Measurements from ENCODE around the gene BOC.

Gene BOC

GRCh38 chr3:113264283-113265131, 53.1 kb downstream of the BOC start:
- H3K4me1 ChIP-seq (ENCODE audit: control insufficient read depth in 5 of 5, insufficient read depth in 5 of 5, low read length in 5 of 5) = peaks cover 4 to 28% (median 19%) of the 10 kb centered on the region in 5 donors

GRCh38 chr3:113265231-113265630, 53.9 kb downstream of the BOC start:
- no peak overlapping the region for H3K4me3 ChIP-seq (ENCODE audit: low read depth in 1 of 5, low read length in 5 of 5)
- H3K9me3 ChIP-seq (ENCODE audit: control insufficient read depth in 5 of 5, low read length in 5 of 5) = no peaks in the 10 kb centered on the region
- no peak overlapping the region for H3K9ac ChIP-seq (ENCODE audit: low read length in 5 of 5)
- no peaks in the 10 kb centered on the region for H3K27me3 ChIP-seq (ENCODE audit: control insufficient read depth in 5 of 5, insufficient read depth in 4 of 5, low read length in 5 of 5)
- H3K36me3 ChIP-seq (ENCODE audit: control insufficient read depth in 5 of 5, insufficient read depth in 5 of 5, low read length in 5 of 5) = peaks cover 0 to 18% (median 6%) of the 10 kb centered on the region in 5 donors
- peaks cover 4 to 28% (median 19%) of the 10 kb centered on the region in 5 donors for H3K4me1 ChIP-seq (ENCODE audit: control insufficient read depth in 5 of 5, insufficient read depth in 5 of 5, low read length in 5 of 5)
- no peak overlapping the region for H3K27ac ChIP-seq (ENCODE audit: low read depth, low read length)

More at GRCh38 chr3:113264283-113265131, 53.1 kb downstream of the BOC start:
- H3K27ac ChIP-seq (ENCODE audit: low read depth, low read length) = no peak overlapping the region
- H3K27me3 ChIP-seq (ENCODE audit: control insufficient read depth in 5 of 5, insufficient read depth in 4 of 5, low read length in 5 of 5) = no peaks in the 10 kb centered on the region
- no peak overlapping the region for H3K9ac ChIP-seq (ENCODE audit: low read length in 5 of 5)
- peaks cover 0 to 12% (median 3%) of the 10 kb centered on the region in 5 donors for H3K36me3 ChIP-seq (ENCODE audit: control insufficient read depth in 5 of 5, insufficient read depth in 5 of 5, low read length in 5 of 5)
- no peak overlapping the region for H3K4me3 ChIP-seq (ENCODE audit: low read depth in 1 of 5, low read length in 5 of 5)
- H3K9me3 ChIP-seq (ENCODE audit: control insufficient read depth in 5 of 5, low read length in 5 of 5) = no peaks in the 10 kb centered on the region

DNA sequence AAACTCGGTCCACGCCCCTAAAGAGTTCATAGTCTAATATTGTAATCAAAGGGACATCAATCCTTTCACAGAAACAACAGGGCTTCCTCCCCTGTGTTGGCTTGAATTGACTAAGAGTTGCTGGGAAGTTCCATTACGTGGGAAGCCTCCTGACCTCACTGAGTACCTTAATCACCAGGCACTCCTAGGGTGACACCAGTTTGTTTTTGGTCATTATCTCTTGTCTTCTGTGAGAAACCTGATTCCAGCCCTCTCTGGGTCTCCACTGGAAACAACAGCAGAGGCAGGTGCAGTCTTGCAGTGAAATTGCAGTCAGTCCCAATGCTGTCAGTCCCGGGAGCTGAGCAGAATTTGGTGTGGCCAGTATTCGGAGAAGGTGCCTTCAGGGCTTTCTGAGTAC, 55.4 kb downstream of the BOC start:
- Histone ChIP-seq H3K36me3 (ENCODE audit: control insufficient read depth in 5 of 5, insufficient read depth in 5 of 5, low read length in 5 of 5) (peaks cover 0 to 28% (median 17%) of the 10 kb centered on the region in 5 donors), H3K9ac (ENCODE audit: low read length in 5 of 5) (no peak overlapping the region), H3K27me3 (ENCODE audit: control insufficient read depth in 5 of 5, insufficient read depth in 4 of 5, low read length in 5 of 5) (no peaks in the 10 kb centered on the region), H3K4me1 (ENCODE audit: control insufficient read depth in 5 of 5, insufficient read depth in 5 of 5, low read length in 5 of 5) (peaks cover 4 to 13% (median 12%) of the 10 kb centered on the region in 5 donors), H3K27ac (ENCODE audit: low read depth, low read length) (no peak overlapping the region), H3K9me3 (ENCODE audit: control insufficient read depth in 5 of 5, low read length in 5 of 5) (no peaks in the 10 kb centered on the region), H3K4me3 (ENCODE audit: low read depth in 1 of 5, low read length in 5 of 5) (no peak overlapping the region)

DNA sequence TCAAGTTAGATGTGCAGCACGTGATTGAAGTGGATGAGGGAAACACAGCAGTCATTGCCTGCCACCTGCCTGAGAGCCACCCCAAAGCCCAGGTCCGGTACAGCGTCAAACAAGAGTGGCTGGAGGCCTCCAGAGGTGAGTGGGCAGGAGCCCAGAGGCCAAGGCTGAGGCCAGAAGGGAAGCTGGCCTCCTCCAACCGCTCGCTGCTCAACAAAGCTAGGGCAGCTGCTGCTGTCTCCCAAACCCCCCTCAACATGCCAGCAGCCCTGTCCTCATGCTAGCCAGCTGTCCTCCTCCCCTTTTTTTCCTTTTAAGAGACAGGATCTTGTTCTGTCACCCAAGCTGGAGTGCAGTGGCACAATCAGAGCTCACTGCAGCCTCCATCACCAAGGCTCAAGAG, 57.0 kb downstream of the BOC start:
- H3K9me3 ChIP-seq (ENCODE audit: control insufficient read depth in 5 of 5, low read length in 5 of 5) = no peaks in the 10 kb centered on the region
- H3K36me3 ChIP-seq (ENCODE audit: control insufficient read depth in 5 of 5, insufficient read depth in 5 of 5, low read length in 5 of 5) = peaks cover 0 to 40% (median 24%) of the 10 kb centered on the region in 5 donors
- H3K27ac ChIP-seq (ENCODE audit: low read depth, low read length) = no peak overlapping the region
- H3K4me1 ChIP-seq (ENCODE audit: control insufficient read depth in 5 of 5, insufficient read depth in 5 of 5, low read length in 5 of 5) = no peaks in the 10 kb centered on the region
- H3K9ac ChIP-seq (ENCODE audit: low read length in 5 of 5) = no peak overlapping the region
- no peak overlapping the region for H3K4me3 ChIP-seq (ENCODE audit: low read depth in 1 of 5, low read length in 5 of 5)
- no peaks in the 10 kb centered on the region for H3K27me3 ChIP-seq (ENCODE audit: control insufficient read depth in 5 of 5, insufficient read depth in 4 of 5, low read length in 5 of 5)

DNA sequence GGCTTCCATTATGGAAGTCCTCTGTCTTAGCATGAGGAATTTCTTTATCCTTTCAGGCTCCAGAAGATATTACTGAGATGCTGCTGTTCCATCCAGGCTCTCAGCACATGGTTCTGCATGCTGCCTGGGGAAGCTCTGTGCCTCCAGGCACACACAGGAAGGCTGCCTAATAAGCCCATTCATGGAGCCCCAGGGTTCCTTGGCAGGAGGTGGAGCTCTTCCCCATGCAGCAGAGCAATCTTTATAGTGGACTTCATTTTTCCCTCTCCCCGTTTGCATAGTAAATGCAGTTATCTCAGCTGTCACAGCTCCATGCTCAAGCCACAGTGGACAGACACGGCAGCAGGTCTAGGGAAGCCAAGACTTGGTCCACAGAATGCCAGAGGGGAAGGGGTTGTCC, 57.6 kb downstream of the BOC start:
- H3K9me3 ChIP-seq (ENCODE audit: control insufficient read depth in 5 of 5, low read length in 5 of 5) = no peaks in the 10 kb centered on the region
- no peak overlapping the region for H3K9ac ChIP-seq (ENCODE audit: low read length in 5 of 5)
- no peaks in the 10 kb centered on the region for H3K4me1 ChIP-seq (ENCODE audit: control insufficient read depth in 5 of 5, insufficient read depth in 5 of 5, low read length in 5 of 5)
- no peak overlapping the region for H3K4me3 ChIP-seq (ENCODE audit: low read depth in 1 of 5, low read length in 5 of 5)
- H3K36me3 ChIP-seq (ENCODE audit: control insufficient read depth in 5 of 5, insufficient read depth in 5 of 5, low read length in 5 of 5) = peaks cover 0 to 41% (median 29%) of the 10 kb centered on the region in 5 donors
- H3K27ac ChIP-seq (ENCODE audit: low read depth, low read length) = no peak overlapping the region
- no peaks in the 10 kb centered on the region for H3K27me3 ChIP-seq (ENCODE audit: control insufficient read depth in 5 of 5, insufficient read depth in 4 of 5, low read length in 5 of 5)

- Histone ChIP-seq H3K4me1 (ENCODE audit: control insufficient read depth in 5 of 5, insufficient read depth in 5 of 5, low read length in 5 of 5) (peaks cover 0 to under 1% (median 0%) of the 10 kb centered on the region in 5 donors), H3K4me3 (ENCODE audit: low read depth in 1 of 5, low read length in 5 of 5) (no peak overlapping the region), H3K9ac (ENCODE audit: low read length in 5 of 5) (no peak overlapping the region), H3K27ac (ENCODE audit: low read depth, low read length) (no peak overlapping the region), H3K36me3 (ENCODE audit: control insufficient read depth in 5 of 5, insufficient read depth in 5 of 5, low read length in 5 of 5) (peaks cover 0 to 47% (median 32%) of the 10 kb centered on the region in 5 donors), H3K9me3 (ENCODE audit: control insufficient read depth in 5 of 5, low read length in 5 of 5) (no peaks in the 10 kb centered on the region), H3K27me3 (ENCODE audit: control insufficient read depth in 5 of 5, insufficient read depth in 4 of 5, low read length in 5 of 5) (no peaks in the 10 kb centered on the region)
These were observed 58.3 kb downstream of the BOC start for GRCh38 chr3:113269661-113270060.

DNA sequence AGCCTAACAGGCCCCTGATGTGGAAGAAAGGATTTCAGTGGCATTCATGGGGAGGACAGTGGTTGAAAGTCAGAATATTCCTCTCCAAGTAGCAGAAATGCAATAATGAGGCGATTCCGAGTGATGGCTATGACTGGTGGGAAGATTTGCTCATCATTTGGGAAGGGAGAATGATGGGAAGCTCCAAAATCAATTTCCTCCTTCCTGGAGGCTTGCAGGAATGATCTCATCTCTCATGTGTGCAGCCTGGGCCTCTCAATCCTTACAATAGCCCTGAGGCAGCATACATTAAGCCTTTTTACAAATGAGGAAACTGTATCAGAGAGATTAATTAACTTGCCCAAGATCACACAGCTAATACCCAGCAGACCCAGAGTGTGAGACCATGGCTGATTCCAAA, 58.7 kb downstream of the BOC start:
- Histone ChIP-seq H3K9me3 (ENCODE audit: control insufficient read depth in 5 of 5, low read length in 5 of 5) (no peaks in the 10 kb centered on the region), H3K4me1 (ENCODE audit: control insufficient read depth in 5 of 5, insufficient read depth in 5 of 5, low read length in 5 of 5) (peaks cover 0 to 5% (median 0%) of the 10 kb centered on the region in 5 donors), H3K36me3 (ENCODE audit: control insufficient read depth in 5 of 5, insufficient read depth in 5 of 5, low read length in 5 of 5) (peaks cover 0 to 51% (median 32%) of the 10 kb centered on the region in 5 donors), H3K9ac (ENCODE audit: low read length in 5 of 5) (no peak overlapping the region), H3K4me3 (ENCODE audit: low read depth in 1 of 5, low read length in 5 of 5) (no peak overlapping the region), H3K27ac (ENCODE audit: low read depth, low read length) (no peak overlapping the region), H3K27me3 (ENCODE audit: control insufficient read depth in 5 of 5, insufficient read depth in 4 of 5, low read length in 5 of 5) (no peaks in the 10 kb centered on the region)

GRCh38 chr3:113270786-113271185, 59.4 kb downstream of the BOC start:
- no peak overlapping the region for H3K27ac ChIP-seq (ENCODE audit: low read depth, low read length)
- peaks cover 2 to 12% (median 6%) of the 10 kb centered on the region in 5 donors for H3K4me1 ChIP-seq (ENCODE audit: control insufficient read depth in 5 of 5, insufficient read depth in 5 of 5, low read length in 5 of 5)
- H3K9me3 ChIP-seq (ENCODE audit: control insufficient read depth in 5 of 5, low read length in 5 of 5) = no peaks in the 10 kb centered on the region
- peaks cover 0 to 52% (median 32%) of the 10 kb centered on the region in 5 donors for H3K36me3 ChIP-seq (ENCODE audit: control insufficient read depth in 5 of 5, insufficient read depth in 5 of 5, low read length in 5 of 5)
- H3K4me3 ChIP-seq (ENCODE audit: low read depth in 1 of 5, low read length in 5 of 5) = no peak overlapping the region
- no peaks in the 10 kb centered on the region for H3K27me3 ChIP-seq (ENCODE audit: control insufficient read depth in 5 of 5, insufficient read depth in 4 of 5, low read length in 5 of 5)
- no peak overlapping the region for H3K9ac ChIP-seq (ENCODE audit: low read length in 5 of 5)

DNA sequence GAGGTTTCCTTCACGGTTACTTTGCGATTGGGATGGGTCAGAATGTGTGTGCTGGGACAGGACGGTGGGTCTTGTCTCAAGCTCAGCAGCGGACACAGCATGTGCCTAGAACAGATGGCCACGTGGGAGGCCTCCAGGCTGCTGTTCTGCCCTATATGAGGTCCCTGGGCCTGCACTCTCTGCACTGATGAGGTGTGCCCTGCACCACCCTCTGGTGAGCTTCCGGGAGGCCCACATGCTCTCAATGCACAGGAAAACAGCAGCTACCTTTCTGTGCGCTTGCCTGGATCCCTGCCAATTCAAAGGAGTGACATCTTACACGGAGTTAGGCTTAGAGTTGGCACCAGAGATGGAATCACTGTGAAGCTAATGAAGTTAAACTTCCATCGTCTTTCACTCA, 59.8 kb downstream of the BOC start:
- H3K36me3 ChIP-seq (ENCODE audit: control insufficient read depth in 5 of 5, insufficient read depth in 5 of 5, low read length in 5 of 5) = peaks cover 0 to 52% (median 32%) of the 10 kb centered on the region in 5 donors
- peaks cover 4 to 16% (median 11%) of the 10 kb centered on the region in 5 donors for H3K4me1 ChIP-seq (ENCODE audit: control insufficient read depth in 5 of 5, insufficient read depth in 5 of 5, low read length in 5 of 5)
- H3K4me3 ChIP-seq (ENCODE audit: low read depth in 1 of 5, low read length in 5 of 5) = no peak overlapping the region
- no peak overlapping the region for H3K27ac ChIP-seq (ENCODE audit: low read depth, low read length)
- no peaks in the 10 kb centered on the region for H3K27me3 ChIP-seq (ENCODE audit: control insufficient read depth in 5 of 5, insufficient read depth in 4 of 5, low read length in 5 of 5)
- H3K9ac ChIP-seq (ENCODE audit: low read length in 5 of 5) = no peak overlapping the region
- H3K9me3 ChIP-seq (ENCODE audit: control insufficient read depth in 5 of 5, low read length in 5 of 5) = no peaks in the 10 kb centered on the region

- no peak overlapping the region for H3K4me3 ChIP-seq (ENCODE audit: low read depth in 1 of 5, low read length in 5 of 5)
- no peaks in the 10 kb centered on the region for H3K9me3 ChIP-seq (ENCODE audit: control insufficient read depth in 5 of 5, low read length in 5 of 5)
- peaks cover 4 to 18% (median 17%) of the 10 kb centered on the region in 5 donors for H3K4me1 ChIP-seq (ENCODE audit: control insufficient read depth in 5 of 5, insufficient read depth in 5 of 5, low read length in 5 of 5)
- H3K9ac ChIP-seq (ENCODE audit: low read length in 5 of 5) = no peak overlapping the region
- H3K36me3 ChIP-seq (ENCODE audit: control insufficient read depth in 5 of 5, insufficient read depth in 5 of 5, low read length in 5 of 5) = peaks cover 0 to 52% (median 32%) of the 10 kb centered on the region in 5 donors
- no peak overlapping the region for H3K27ac ChIP-seq (ENCODE audit: low read depth, low read length)
- no peaks in the 10 kb centered on the region for H3K27me3 ChIP-seq (ENCODE audit: control insufficient read depth in 5 of 5, insufficient read depth in 4 of 5, low read length in 5 of 5)
These were observed 60.4 kb downstream of the BOC start for GRCh38 chr3:113271594-113272384.
